Endothelial cell of umbilical vein (primary cell): ENCODE results near the gene ALOXE3. TPM values are rescaled to one million over a fixed set of nuclear protein-coding genes. Genes with fewer than 3 reads are reported as not detected.

Experiments
- BruUV-seq: library from RNA; stranded (reverse); fragments of 400-500 nt; replicated peaks from 2 replicates; lab custom pipeline; 2021; lab: Mats Ljungman, UMichigan
- CTCF ChIA-PET: fragments of 300-600, 350-600 bp; sonication (Branson Sonifier 250); formaldehyde crosslinking; loops from one replicate; lab custom pipeline; 2021; ENCODE audit warnings: antibody characterized with exemption, inconsistent platforms; lab: Charles Lee
- POLR2A ChIA-PET: fragments of 300-600, 350-600 bp; sonication (Branson Sonifier 250); formaldehyde crosslinking; loops from one replicate; lab custom pipeline; 2021; ENCODE audit warnings: antibody characterized with exemption, inconsistent platforms; lab: Charles Lee
- DNase-seq: peaks from one replicate; pipeline ENCODE4 v3.0.0-alpha.2; 2011; ENCODE audit warnings: low read depth, low spot score
- FAIRE-seq: peaks from 2 replicates; lab custom pipeline; 2011; peaks lifted over from hg19 to GRCh38; lab: Jason Lieb, UNC
- H2AFZ ChIP-seq: 2 replicates; pipeline ENCODE4 v1.6.0; 2012; ENCODE audit warnings: low read depth, low read length, control low read depth, inconsistent platforms
- H3K27ac ChIP-seq: 2 replicates; pipeline ENCODE4 v1.5.1; 2011; ENCODE audit warnings: low read depth, mild to moderate bottlenecking, control low read depth, low read length, moderate library complexity; ENCODE audit not compliant: insufficient read depth
- H3K27me3 ChIP-seq, 2 experiments: 2 replicates each; pipeline versions ENCODE4 v1.6.0 to v1.6.1; 2011; ENCODE audit warnings: low read length in 2 of 2, mixed read lengths in 1 of 2; ENCODE audit not compliant: control insufficient read depth in 2 of 2, insufficient read depth in 2 of 2
- H3K36me3 ChIP-seq, 2 experiments: 2 replicates in 1 of 2; 3 replicates in 1 of 2; pipeline ENCODE4 v1.5.1; 2011; ENCODE audit warnings: low read length in 2 of 2, mild to moderate bottlenecking in 1 of 2, moderate library complexity in 1 of 2; ENCODE audit not compliant: control insufficient read depth in 2 of 2, insufficient read depth in 2 of 2; ENCODE audit errors: extremely low read depth in 1 of 2
- H3K4me1 ChIP-seq: 3 replicates; pipeline ENCODE4 v1.5.1; 2011; ENCODE audit warnings: mild to moderate bottlenecking, low read length; ENCODE audit not compliant: control insufficient read depth, insufficient read depth; ENCODE audit errors: extremely low read depth
- H3K4me2 ChIP-seq: 2 replicates; pipeline ENCODE4 v1.6.1; 2011; ENCODE audit warnings: low read length, control low read depth, mixed read lengths; ENCODE audit not compliant: insufficient read depth
- H3K4me3 ChIP-seq, 3 experiments: fragments of 200-600 bp in 1 of 3; sonication (generic), shearing (Covaris generic) in 1 of 3; replicated peaks in 1 of 3; 2 replicates each; pipeline ENCODE4 v1.5.1; 2011 to 2016; ENCODE audit warnings: control low read depth in 3 of 3, low read length in 3 of 3, mild to moderate bottlenecking in 2 of 3, inconsistent platforms in 1 of 3, low read depth in 1 of 3, moderate library complexity in 1 of 3; ENCODE audit not compliant: insufficient read depth in 1 of 3
- H3K79me2 ChIP-seq: 2 replicates; pipeline ENCODE4 v1.6.0; 2012; ENCODE audit warnings: low read length, inconsistent platforms; ENCODE audit not compliant: control insufficient read depth, insufficient read depth
- H3K9ac ChIP-seq: replicated peaks from 2 replicates; pipeline ENCODE3; 2011; ENCODE audit warnings: low read length, control low read depth; ENCODE audit not compliant: insufficient read depth; ENCODE audit errors: extremely low read depth
- H3K9me1 ChIP-seq: replicated peaks from 3 replicates; pipeline ENCODE4 v1.6.0; 2011; ENCODE audit warnings: mild to moderate bottlenecking, low read length; ENCODE audit not compliant: control insufficient read depth, insufficient read depth; ENCODE audit errors: extremely low read depth
- H3K9me3 ChIP-seq: replicated peaks from 2 replicates; pipeline ENCODE4 v1.5.1; 2012; ENCODE audit warnings: low read length, inconsistent platforms; ENCODE audit not compliant: control insufficient read depth, insufficient read depth
- H4K20me1 ChIP-seq: replicated peaks from 2 replicates; pipeline ENCODE3; 2011; ENCODE audit warnings: mild to moderate bottlenecking, low read length; ENCODE audit not compliant: control insufficient read depth, insufficient read depth; ENCODE audit errors: extremely low read depth
- EZH2 ChIP-seq: IDR thresholded peaks from 2 replicates; pipeline ENCODE4 v1.6.1; 2012; ENCODE audit warnings: borderline replicate concordance, low read depth, mild to moderate bottlenecking, moderate library complexity, low read length, inconsistent platforms; ENCODE audit not compliant: severe bottlenecking
- FOS ChIP-seq: IDR thresholded peaks from 2 replicates; pipeline ENCODE4 v1.6.1; 2011; ENCODE audit warnings: mild to moderate bottlenecking, low read length, moderate library complexity, borderline replicate concordance; ENCODE audit not compliant: insufficient read depth
- GATA2 ChIP-seq: IDR thresholded peaks from 2 replicates; pipeline ENCODE4 v1.7.0; 2011; ENCODE audit warnings: low read depth, mild to moderate bottlenecking, moderate library complexity, mixed read lengths, low read length; ENCODE audit not compliant: insufficient read length, insufficient read depth
- JUN ChIP-seq: IDR thresholded peaks from 2 replicates; pipeline ENCODE4 v1.6.1; 2011; ENCODE audit warnings: borderline replicate concordance, low read depth; ENCODE audit not compliant: insufficient read length, insufficient read depth
- MAX ChIP-seq: IDR thresholded peaks from 2 replicates; pipeline ENCODE4 v1.6.1; 2011; ENCODE audit not compliant: insufficient read depth, insufficient read length
- MYC ChIP-seq: IDR thresholded peaks from one replicate; pipeline ENCODE4 v1.6.1; 2011; ENCODE audit warnings: mild to moderate bottlenecking, low read depth, low read length
- POLR2A ChIP-seq: IDR thresholded peaks from 2 replicates; pipeline ENCODE4 v1.6.1; 2012; ENCODE audit warnings: low read depth, mild to moderate bottlenecking, control low read depth, low read length
- POLR2AphosphoS5 ChIP-seq: IDR thresholded peaks from 2 replicates; pipeline ENCODE4 v1.6.1; 2012; ENCODE audit warnings: low read depth, mild to moderate bottlenecking, control low read depth, low read length, moderate library complexity; ENCODE audit not compliant: insufficient read depth
- dilution Hi-C: fragments of 300-500 bp; cut with MboI; formaldehyde crosslinking; loops from one replicate; pipeline ENCODE4 v1.15.0; 2019; ENCODE audit warnings: low sequenced_read_pairs; ENCODE audit not compliant: extremely low pct_ligation_motif_present
- intact Hi-C: fragments of 100-400 bp; cut with micrococcal nuclease; formaldehyde crosslinking; loops from one replicate; pipeline ENCODE4 v1.10.0; 2022
- polyA plus RNA-seq, 4 experiments: library from polyadenylated mRNA; depleted of rRNA in 3 of 4; stranded (reverse) in 3 of 4; unstranded in 1 of 4; fragments of >200 nt; gene quantifications; 2 replicates each; pipeline versions ENCODE4 v1.2.1 to v1.2.3, GENCODE V29; 2011 to 2012; ENCODE audit warnings: missing spikeins in 1 of 4
- total RNA-seq: library from RNA; stranded (reverse); gene quantifications from 2 replicates; pipeline ENCODE4 v1.2.3, GENCODE V29; 2021
- TF ChIP-seq, protein P1 (sequence below), 2 donors: IDR thresholded peaks; 1 replicate in 1 of 2; 2 replicates in 1 of 2; pipeline ENCODE4 v1.5.1; 2011; ENCODE audit warnings: low read length in 2 of 2, mild to moderate bottlenecking in 2 of 2, moderate library complexity in 2 of 2, control low read depth in 1 of 2, inconsistent platforms in 1 of 2, low read depth in 1 of 2; ENCODE audit not compliant: insufficient read depth in 1 of 2; ENCODE audit errors: extremely low read depth in 1 of 2

The ALOXE3 gene
- total and polyA plus RNA-seq, 2 donors (not counting 3 experiments of a cell fraction or from before 2014, with no cell fraction given) = 0.01 TPM; not detected in 1

DNA sequence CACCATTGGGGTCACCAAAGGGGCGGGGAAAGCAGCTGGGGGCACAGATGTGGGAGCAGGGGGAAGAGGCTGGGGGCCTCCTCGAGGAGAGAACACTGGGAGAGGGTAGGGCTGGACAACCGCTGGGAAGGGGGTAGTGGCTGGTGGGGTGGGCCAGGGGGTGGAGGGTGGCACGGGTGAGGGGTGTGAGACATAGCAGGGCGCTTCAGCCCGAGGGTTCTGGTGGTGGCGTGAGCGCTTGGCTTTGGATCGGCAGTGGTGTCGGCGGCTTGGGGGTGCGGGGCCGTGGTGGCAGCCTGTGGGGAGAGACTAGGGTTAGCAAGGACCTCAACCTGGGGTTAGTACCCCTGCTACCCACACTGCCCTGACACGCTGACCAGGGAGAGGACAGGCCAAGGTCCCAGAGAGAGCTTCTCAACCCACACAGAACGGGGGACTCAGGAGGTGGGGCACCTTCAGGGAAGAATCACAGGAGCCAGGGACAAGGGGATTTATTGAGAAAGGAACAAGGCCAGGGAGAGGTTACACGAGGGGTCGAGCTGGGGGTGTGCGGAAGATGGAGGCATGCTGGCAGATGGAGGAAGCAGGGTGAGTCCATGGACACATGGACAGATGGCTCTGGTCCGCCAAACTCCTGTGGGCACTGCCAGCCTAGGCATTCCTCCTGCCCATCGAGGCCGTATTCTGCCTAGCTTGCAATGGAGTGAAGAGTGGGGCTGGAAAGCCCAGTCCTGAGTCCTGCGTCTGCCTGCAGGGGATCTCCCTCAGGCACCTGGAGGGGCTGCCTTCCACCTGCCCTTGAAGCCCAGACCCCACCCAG is 25.5 kb upstream of the ALOXE3 start:
- no peaks in the 10 kb centered on the region for H3K79me2 ChIP-seq
- no peak overlapping the region for H2AFZ ChIP-seq
- POLR2A ChIA-PET = interaction anchor here (1.2 kb wide), 1 partner anchor 8 kb away, joined by 4 read pairs; the partner anchor contains the start of gene PER1
- no peak overlapping the region for H3K27ac ChIP-seq
- FAIRE-seq = no peak
- H3K9me1 ChIP-seq = no peaks in the 10 kb centered on the region
- CTCF ChIA-PET = interaction anchor here (0.6 kb wide), 1 partner anchor 564 kb away, joined by 3 read pairs; the partner anchor contains the start of gene CD68
- no peak for TF ChIP-seq MYC
- TF ChIP-seq JUN = no peak
- TF ChIP-seq MAX = no peak
- no peak for TF ChIP-seq POLR2AphosphoS5
- TF ChIP-seq FOS = no peak
- TF ChIP-seq EZH2 = no peak
- no peak for TF ChIP-seq GATA2
- no peak for TF ChIP-seq POLR2A
- TF ChIP-seq, protein P1, sequence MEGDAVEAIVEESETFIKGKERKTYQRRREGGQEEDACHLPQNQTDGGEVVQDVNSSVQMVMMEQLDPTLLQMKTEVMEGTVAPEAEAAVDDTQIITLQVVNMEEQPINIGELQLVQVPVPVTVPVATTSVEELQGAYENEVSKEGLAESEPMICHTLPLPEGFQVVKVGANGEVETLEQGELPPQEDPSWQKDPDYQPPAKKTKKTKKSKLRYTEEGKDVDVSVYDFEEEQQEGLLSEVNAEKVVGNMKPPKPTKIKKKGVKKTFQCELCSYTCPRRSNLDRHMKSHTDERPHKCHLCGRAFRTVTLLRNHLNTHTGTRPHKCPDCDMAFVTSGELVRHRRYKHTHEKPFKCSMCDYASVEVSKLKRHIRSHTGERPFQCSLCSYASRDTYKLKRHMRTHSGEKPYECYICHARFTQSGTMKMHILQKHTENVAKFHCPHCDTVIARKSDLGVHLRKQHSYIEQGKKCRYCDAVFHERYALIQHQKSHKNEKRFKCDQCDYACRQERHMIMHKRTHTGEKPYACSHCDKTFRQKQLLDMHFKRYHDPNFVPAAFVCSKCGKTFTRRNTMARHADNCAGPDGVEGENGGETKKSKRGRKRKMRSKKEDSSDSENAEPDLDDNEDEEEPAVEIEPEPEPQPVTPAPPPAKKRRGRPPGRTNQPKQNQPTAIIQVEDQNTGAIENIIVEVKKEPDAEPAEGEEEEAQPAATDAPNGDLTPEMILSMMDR (IDR thresholded peaks at IDR 0.05; ENCODE audit: extremely low read depth in 1 of 2, insufficient read depth in 1 of 2, low read depth in 1 of 2, low read length in 2 of 2) = no peak
- H3K4me1 ChIP-seq = peaks cover 5% of the 10 kb centered on the region
- H3K9ac ChIP-seq = no peak overlapping the region
- H3K36me3 ChIP-seq = peaks cover 2 to 67% of the 10 kb centered on the region in 2 experiments
- BruUV-seq = no TSS peak
- dilution Hi-C loops (no loop called here), intact Hi-C loops (no loop called here)
- no peaks in the 10 kb centered on the region for H3K27me3 ChIP-seq
- H3K4me3 ChIP-seq = no peak overlapping the region
- DNase-seq = no peak
- H4K20me1 ChIP-seq = no peaks in the 10 kb centered on the region
- H3K4me2 ChIP-seq = no peak overlapping the region
- no peaks in the 10 kb centered on the region for H3K9me3 ChIP-seq
